ENCODE data around the gene HMGN4. TPM values are rescaled to one million over a fixed set of nuclear protein-coding genes. Genes with fewer than 3 reads are reported as not detected.

HMGN4 gene
- total RNA-seq, 5 donors from 2014 or later (not counting 1 experiment from before 2014, with no cell fraction given) = 49.2 to 92.5 (median 62.7) TPM

GRCh38 chr6:26552205-26552604 lies 14.0 kb downstream of the HMGN4 start:
- H3K4me3 Mint-ChIP-seq = no peak overlapping the region
- H3K27me3 Mint-ChIP-seq = peaks cover 0 to 1% of the 10 kb centered on the region in 2 donors
- H3K36me3 Mint-ChIP-seq = no peaks in the 10 kb centered on the region
- POLR2A ChIA-PET = interaction anchor here (0.5 kb wide), 2 partner anchors 11 to 595 kb away, joined by 4 to 6 read pairs; a partner anchor contains a TSS
- H3K9me3 Mint-ChIP-seq = no peaks in the 10 kb centered on the region
- H3K4me1 ChIP-seq (ENCODE audit: control insufficient read depth in 1 of 2, extremely low read depth in 1 of 2, insufficient read depth in 2 of 2, low read length in 2 of 2) = peaks cover 23 to 27% of the 10 kb centered on the region in 2 experiments
- H3K36me3 ChIP-seq (ENCODE audit: control insufficient read depth in 2 of 2, extremely low read depth in 1 of 2, insufficient read depth in 1 of 2, low read length in 1 of 2) = no peaks in the 10 kb centered on the region
- DNase-seq = no peak
- peaks cover 18 to 24% (median 22%) of the 10 kb centered on the region in 3 donors for H3K4me1 Mint-ChIP-seq
- no peak overlapping the region for H3K27ac ChIP-seq (ENCODE audit: low read length)
- no peak overlapping the region for H3K4me3 ChIP-seq (ENCODE audit: control insufficient read depth in 1 of 2, extremely low read depth in 1 of 2, low read length in 1 of 2)
- H3K27ac Mint-ChIP-seq = no peak overlapping the region
- H3K9me3 ChIP-seq = no peaks in the 10 kb centered on the region
- no peak for ATAC-seq (replicated peaks in 1 of 4)
- H3K27me3 ChIP-seq (replicated peaks in 1 of 2; ENCODE audit: control insufficient read depth in 2 of 2, extremely low read depth in 1 of 2, insufficient read depth in 2 of 2, low read length in 1 of 2) = no peaks in the 10 kb centered on the region
- CTCF ChIA-PET = interaction anchor here in 1 of 2 donors (1.1 to 2.5 kb wide), 3 partner anchors 10 to 19 kb away, joined by 4 to 10 read pairs (median 5); no protein-coding TSS in a partner anchor
- WGBS (ENCODE audit: insufficient coverage) = 94% methylated on average over 6 of the region's 10 CpGs

DNA sequence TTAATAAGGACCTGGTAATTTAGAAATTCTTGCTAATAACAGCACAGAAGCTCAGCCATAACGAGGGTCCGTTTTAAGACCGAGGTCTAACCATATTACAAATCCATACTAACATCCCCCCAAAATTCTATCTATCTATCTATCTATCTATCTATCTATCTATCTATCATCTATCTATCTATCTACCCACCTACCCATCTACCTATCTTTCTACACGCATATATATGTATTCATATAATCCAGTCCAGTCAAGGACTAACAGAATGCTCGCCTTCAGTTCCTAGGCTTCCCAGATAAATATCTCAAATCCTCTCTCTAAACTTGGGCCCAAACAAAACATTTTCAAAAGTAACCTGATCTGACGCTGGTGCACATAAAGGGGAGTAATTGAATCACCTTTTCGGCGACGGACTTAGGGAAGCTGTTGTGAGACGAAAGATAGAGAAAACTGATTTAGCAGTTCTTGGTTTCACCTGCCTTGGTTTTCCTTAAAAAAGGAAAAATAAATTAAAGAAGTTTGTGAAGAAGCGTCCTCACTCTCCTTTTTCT lies 14.5 kb downstream of the HMGN4 start:
- Histone ChIP-seq H3K9me3 (no peaks in the 10 kb centered on the region), H3K27me3 (replicated peaks in 1 of 2; ENCODE audit: control insufficient read depth in 2 of 2, extremely low read depth in 1 of 2, insufficient read depth in 2 of 2, low read length in 1 of 2) (no peaks in the 10 kb centered on the region), H3K27ac (ENCODE audit: low read length) (peak overlapping the region; percentile 47), H3K4me1 (ENCODE audit: control insufficient read depth in 1 of 2, extremely low read depth in 1 of 2, insufficient read depth in 2 of 2, low read length in 2 of 2) (peaks cover 23 to 27% of the 10 kb centered on the region in 2 experiments), H3K4me3 (ENCODE audit: control insufficient read depth in 1 of 2, extremely low read depth in 1 of 2, low read length in 1 of 2) (peak overlapping the region; percentile 62 to 79), H3K36me3 (ENCODE audit: control insufficient read depth in 2 of 2, extremely low read depth in 1 of 2, insufficient read depth in 1 of 2, low read length in 1 of 2) (no peaks in the 10 kb centered on the region)
- CTCF ChIA-PET = interaction anchor here in 1 of 2 donors (1.1 to 2.5 kb wide), 5 partner anchors 11 to 79 kb away, joined by 3 to 10 read pairs (median 5); no protein-coding TSS in a partner anchor
- no peak for ATAC-seq (replicated peaks in 1 of 4)
- Mint-ChIP-seq H3K4me3 (no peak overlapping the region), H3K27me3 (peaks cover 0 to 1% of the 10 kb centered on the region in 2 donors), H3K36me3 (no peaks in the 10 kb centered on the region), H3K27ac (no peak overlapping the region), H3K9me3 (no peaks in the 10 kb centered on the region), H3K4me1 (peaks cover 18 to 24% (median 22%) of the 10 kb centered on the region in 3 donors)
- POLR2A ChIA-PET = interaction anchor here (0.5 to 1.1 kb wide), 2 partner anchors 15 to 594 kb away, joined by 6 to 8 read pairs; partner anchors contain the start of gene HMGN4 (in 1 of the 2)
- 75% methylated on average over 8 of the region's 11 CpGs for WGBS (ENCODE audit: insufficient coverage)
- no peak for DNase-seq

GRCh38 chr6:26553264-26553634 lies 15.1 kb downstream of the HMGN4 start:
- DNase-seq = peak; percentile 44 to 85 (median 69)
- peak; percentile 67 to 71 (median 68) for ATAC-seq (replicated peaks in 1 of 4)
- peaks cover 18 to 24% (median 22%) of the 10 kb centered on the region in 3 donors for H3K4me1 Mint-ChIP-seq
- no peak overlapping the region for H3K4me3 Mint-ChIP-seq
- peak overlapping the region; percentile 47 for H3K27ac ChIP-seq (ENCODE audit: low read length)
- H3K36me3 Mint-ChIP-seq = no peaks in the 10 kb centered on the region
- H3K9me3 ChIP-seq = no peaks in the 10 kb centered on the region
- no peaks in the 10 kb centered on the region for H3K27me3 ChIP-seq (replicated peaks in 1 of 2; ENCODE audit: control insufficient read depth in 2 of 2, extremely low read depth in 1 of 2, insufficient read depth in 2 of 2, low read length in 1 of 2)
- H3K4me3 ChIP-seq (ENCODE audit: control insufficient read depth in 1 of 2, extremely low read depth in 1 of 2, low read length in 1 of 2) = peak overlapping the region; percentile 62 to 79
- no peaks in the 10 kb centered on the region for H3K9me3 Mint-ChIP-seq
- ChIA-PET POLR2A (interaction anchor here in 1 of 2 donors (1.0 to 1.1 kb wide), 2 partner anchors 16 to 280 kb away, joined by 8 to 10 read pairs; partner anchors contain the start of gene HMGN4), CTCF (interaction anchor here in 1 of 2 donors (1.1 to 2.5 kb wide), 6 partner anchors 11 to 79 kb away, joined by 3 to 13 read pairs (median 5); partner anchors contain the start of gene HMGN4)
- H3K27ac Mint-ChIP-seq = no peak overlapping the region
- peaks cover 23 to 27% of the 10 kb centered on the region in 2 experiments for H3K4me1 ChIP-seq (ENCODE audit: control insufficient read depth in 1 of 2, extremely low read depth in 1 of 2, insufficient read depth in 2 of 2, low read length in 2 of 2)
- WGBS (ENCODE audit: insufficient coverage) = 0% methylated on average over 6 of the region's 13 CpGs
- H3K36me3 ChIP-seq (ENCODE audit: control insufficient read depth in 2 of 2, extremely low read depth in 1 of 2, insufficient read depth in 1 of 2, low read length in 1 of 2) = no peaks in the 10 kb centered on the region
- peaks cover 0 to 1% of the 10 kb centered on the region in 2 donors for H3K27me3 Mint-ChIP-seq

DNA sequence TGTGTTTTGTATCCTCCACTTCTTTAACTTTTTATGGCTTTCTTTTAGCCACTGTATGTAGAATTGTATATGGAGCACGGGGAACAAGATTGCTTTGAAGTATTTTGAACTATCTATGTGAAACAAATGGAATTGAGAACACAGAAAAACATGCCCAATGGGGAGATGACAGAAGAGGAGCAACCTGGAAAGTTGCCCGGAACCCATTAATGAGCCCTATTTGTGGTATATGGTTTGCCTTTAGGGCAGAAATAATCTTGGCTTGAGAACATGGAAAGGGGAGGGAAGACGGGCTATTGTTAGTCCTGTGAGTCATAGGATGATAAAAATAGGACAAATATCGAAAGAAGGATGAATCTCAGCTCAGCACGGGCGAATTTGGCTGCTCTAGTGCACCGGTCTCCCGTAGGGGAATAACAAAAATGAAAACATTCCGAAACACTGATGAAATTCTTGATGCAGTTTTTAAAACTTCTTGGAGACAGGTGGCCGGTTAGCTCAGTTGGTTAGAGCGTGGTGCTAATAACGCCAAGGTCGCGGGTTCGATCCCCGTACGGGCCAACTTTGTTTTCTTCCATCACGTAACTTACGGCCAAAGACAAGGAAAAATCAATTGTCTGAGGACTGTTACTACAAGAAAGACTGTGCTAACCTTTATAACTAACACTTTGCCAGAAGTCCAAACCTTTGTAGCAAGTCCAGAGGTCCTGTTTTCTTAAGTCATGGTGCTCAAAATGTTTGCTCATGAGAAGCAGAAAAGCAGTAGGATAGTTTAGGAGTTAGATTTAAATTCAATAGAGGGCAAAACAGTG lies 15.7 kb downstream of the HMGN4 start:
- Histone ChIP-seq H3K9me3 (no peaks in the 10 kb centered on the region), H3K36me3 (ENCODE audit: control insufficient read depth in 2 of 2, extremely low read depth in 1 of 2, insufficient read depth in 1 of 2, low read length in 1 of 2) (no peaks in the 10 kb centered on the region), H3K27ac (ENCODE audit: low read length) (peak overlapping the region; percentile 47), H3K4me3 (ENCODE audit: control insufficient read depth in 1 of 2, extremely low read depth in 1 of 2, low read length in 1 of 2) (peak overlapping the region; percentile 62 to 79), H3K27me3 (replicated peaks in 1 of 2; ENCODE audit: control insufficient read depth in 2 of 2, extremely low read depth in 1 of 2, insufficient read depth in 2 of 2, low read length in 1 of 2) (no peaks in the 10 kb centered on the region), H3K4me1 (ENCODE audit: control insufficient read depth in 1 of 2, extremely low read depth in 1 of 2, insufficient read depth in 2 of 2, low read length in 2 of 2) (peaks cover 23 to 27% of the 10 kb centered on the region in 2 experiments)
- WGBS (ENCODE audit: insufficient coverage) = 3% methylated on average over 8 of the region's 19 CpGs
- POLR2A ChIA-PET = interaction anchor here (0.7 to 1.3 kb wide), 5 partner anchors 16 to 1340 kb away, joined by 3 to 13 read pairs (median 8); partner anchors contain the start of gene HMGN4 (in 1 of the 2)
- no peak overlapping the region for H3K4me3 Mint-ChIP-seq
- H3K4me1 Mint-ChIP-seq = peaks cover 18 to 24% (median 22%) of the 10 kb centered on the region in 3 donors
- DNase-seq (peak in 34 of 35 experiments; percentile 32 to 89 (median 62)), ATAC-seq (replicated peaks in 1 of 4) (peak; percentile 32 to 56 (median 50))
- no peak overlapping the region for H3K27ac Mint-ChIP-seq
- CTCF ChIA-PET = interaction anchor here in 1 of 2 donors (0.7 to 2.5 kb wide), 10 partner anchors 12 to 213 kb away, joined by 3 to 13 read pairs (median 8); partner anchors contain the start of gene HMGN4
- H3K27me3 Mint-ChIP-seq = peaks cover 0 to 1% of the 10 kb centered on the region in 2 donors
- H3K36me3 Mint-ChIP-seq = no peaks in the 10 kb centered on the region
- no peaks in the 10 kb centered on the region for H3K9me3 Mint-ChIP-seq

DNA sequence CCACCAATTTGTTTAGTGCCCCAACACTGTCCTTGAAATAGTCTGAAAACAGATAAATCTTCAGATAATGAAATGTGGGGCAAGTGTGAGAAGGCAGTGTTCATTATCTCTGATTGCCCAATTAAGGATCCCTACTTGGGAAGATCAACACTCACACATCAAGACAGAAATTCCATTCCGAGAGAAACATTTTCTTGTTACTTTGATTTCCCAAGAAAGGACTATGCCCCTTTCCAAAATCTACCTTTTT lies 16.2 kb downstream of the HMGN4 start:
- CTCF ChIA-PET = interaction anchor here in 1 of 2 donors (0.7 to 2.3 kb wide), 8 partner anchors 15 to 225 kb away, joined by 3 to 13 read pairs (median 8); partner anchors contain the start of gene HMGN4
- Histone ChIP-seq H3K4me1 (ENCODE audit: control insufficient read depth in 1 of 2, extremely low read depth in 1 of 2, insufficient read depth in 2 of 2, low read length in 2 of 2) (peaks cover 23 to 27% of the 10 kb centered on the region in 2 experiments), H3K36me3 (ENCODE audit: control insufficient read depth in 2 of 2, extremely low read depth in 1 of 2, insufficient read depth in 1 of 2, low read length in 1 of 2) (no peaks in the 10 kb centered on the region), H3K9me3 (no peaks in the 10 kb centered on the region), H3K4me3 (ENCODE audit: control insufficient read depth in 1 of 2, extremely low read depth in 1 of 2, low read length in 1 of 2) (peak overlapping the region; percentile 62 to 79), H3K27me3 (replicated peaks in 1 of 2; ENCODE audit: control insufficient read depth in 2 of 2, extremely low read depth in 1 of 2, insufficient read depth in 2 of 2, low read length in 1 of 2) (no peaks in the 10 kb centered on the region), H3K27ac (ENCODE audit: low read length) (peak overlapping the region; percentile 47)
- Mint-ChIP-seq H3K27me3 (peaks cover 0 to 1% of the 10 kb centered on the region in 2 donors), H3K4me3 (no peak overlapping the region), H3K4me1 (peaks cover 18 to 24% (median 22%) of the 10 kb centered on the region in 3 donors), H3K36me3 (no peaks in the 10 kb centered on the region), H3K27ac (no peak overlapping the region), H3K9me3 (no peaks in the 10 kb centered on the region)
- POLR2A ChIA-PET = interaction anchor here (0.5 to 1.3 kb wide), 4 partner anchors 80 to 1339 kb away, joined by 3 to 13 read pairs (median 6); a partner anchor contains a TSS
- no CpG with 5 or more reads among the region's 1 CpG for WGBS (ENCODE audit: insufficient coverage)
- peak in 3 of 4 experiments; percentile 4 to 8 (median 5) for ATAC-seq (replicated peaks in 1 of 4)
- DNase-seq = no peak

All from T-cell (primary cell).